Liver (tissue), 2 donors: Measurements from ENCODE around the gene RGPD6.
"Not testable (repeated sequence)": the region's sequence is repeated elsewhere in the genome, so short reads cannot be mapped to it uniquely, and the experiment has no call there.

Experiments
- JUND ChIP-seq, 2 donors: IDR thresholded peaks; 2 replicates each; pipeline ENCODE4 v1.6.1; 2016; ENCODE audit warnings: antibody characterized with exemption in 2 of 2
- TF ChIP-seq, protein P1 (sequence below): IDR thresholded peaks from 2 replicates; pipeline ENCODE4 v1.6.1; 2016; ENCODE audit warnings: antibody characterized with exemption
- donor health status: healthy.

DNA sequence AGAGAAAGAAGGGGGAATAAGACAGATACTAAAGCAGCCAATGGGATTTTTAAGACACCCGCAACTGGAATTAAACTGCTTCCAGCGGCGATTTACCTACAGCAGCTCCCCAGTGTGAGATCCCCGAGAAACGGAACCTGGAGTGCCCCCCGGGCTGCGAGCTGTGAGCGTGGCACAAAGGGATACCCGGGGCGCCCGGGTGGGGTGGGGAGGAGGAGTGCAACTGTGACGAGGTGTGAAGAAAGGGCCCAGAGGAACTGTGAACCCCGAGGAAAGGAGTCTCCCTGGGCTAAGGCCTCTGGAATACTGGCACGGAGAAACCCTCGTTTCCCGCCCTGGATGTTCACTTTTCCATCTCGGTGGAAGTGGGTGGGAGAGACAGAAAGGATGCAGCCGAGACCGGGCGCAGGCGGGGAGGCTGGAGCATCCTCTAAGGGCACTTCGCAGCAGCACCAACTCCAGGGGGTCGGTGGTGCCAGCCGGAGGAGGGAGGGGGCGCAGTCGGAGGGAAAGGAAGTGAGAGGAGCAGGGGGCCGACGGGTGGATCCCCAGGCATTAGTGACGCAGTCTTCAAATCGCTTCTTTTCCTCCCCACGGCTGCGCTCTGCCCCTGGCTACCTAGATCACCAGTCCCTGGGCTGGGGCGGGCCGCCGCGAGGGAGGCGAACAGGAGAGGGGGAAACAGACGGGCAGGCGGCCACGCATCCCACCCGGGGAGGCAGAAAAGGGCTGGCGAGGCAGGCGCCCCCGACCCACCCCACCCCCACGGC, 33.0 kb upstream of the RGPD6 start:
- not testable (repeated sequence) for TF ChIP-seq JUND (IDR thresholded peaks at IDR 0.05)
- TF ChIP-seq, protein P1, sequence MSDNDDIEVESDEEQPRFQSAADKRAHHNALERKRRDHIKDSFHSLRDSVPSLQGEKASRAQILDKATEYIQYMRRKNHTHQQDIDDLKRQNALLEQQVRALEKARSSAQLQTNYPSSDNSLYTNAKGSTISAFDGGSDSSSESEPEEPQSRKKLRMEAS = not testable (repeated sequence)
